Left lung (tissue), 10 donors: ENCODE results near the gene LRRC25. TPM values are rescaled to one million over a fixed set of nuclear protein-coding genes. Genes with fewer than 3 reads are reported as not detected.

Experiments
- ATAC-seq: fragments of 200-7000 bp; cut with Tn5 transposase; one replicate; pipeline ENCODE4 v1.9.1; 2020; ENCODE audit warnings: moderate library complexity
- DNase-seq, 4 donors: peaks; one replicate each; pipeline ENCODE4 v3.0.0-alpha.2; 2013 to 2020
- H3K27ac ChIP-seq, 2 donors: fragments of 200-600 bp; sonication (generic) in 1 of 2; one replicate each; pipeline versions ENCODE4 v1.5.0 to v1.8.0; 2020 to 2021
- H3K27me3 ChIP-seq, 2 donors: fragments of 200-600 bp; sonication (generic) in 1 of 2; one replicate each; pipeline versions ENCODE4 v1.5.0 to v1.8.0; 2020 to 2021
- H3K36me3 ChIP-seq, 2 donors: fragments of 200-600 bp; sonication (generic) in 1 of 2; one replicate each; pipeline versions ENCODE4 v1.5.0 to v1.8.0; 2020 to 2021
- H3K4me1 ChIP-seq, 2 donors: fragments of 200-600 bp; one replicate each; pipeline ENCODE4 v1.8.0; 2021
- H3K4me3 ChIP-seq, 2 donors: fragments of 200-600 bp; sonication (generic) in 1 of 2; one replicate each; pipeline versions ENCODE4 v1.5.0 to v1.8.0; 2020 to 2021; ENCODE audit warnings: mild to moderate bottlenecking in 1 of 2
- H3K9me3 ChIP-seq, 2 donors: fragments of 200-600 bp; sonication (generic) in 1 of 2; one replicate each; pipeline versions ENCODE4 v1.5.0 to v1.8.0; 2020 to 2021
- intact Hi-C, 2 donors: fragments of 100-400 bp; cut with DNase I; formaldehyde crosslinking; loops; one replicate each; pipeline versions ENCODE4 v1.11.2 to v1.14.2; 2022
- polyA plus RNA-seq, 6 donors: library from polyadenylated mRNA; unstranded; fragments of 120-200 nt; gene quantifications; one replicate each; pipeline ENCODE4 v1.2.1, GENCODE V29; 2013; ENCODE audit not compliant: insufficient read length in 6 of 6
- total RNA-seq, 2 donors: library from RNA; stranded (reverse); fragmentation: NEBNext Ultra II Directional; extraction: Animal tissue kit (Norgen Biotek cat#: 25700); gene quantifications; one replicate each; pipeline ENCODE4 v1.2.1, GENCODE V29; 2021
- TF ChIP-seq, protein P1 (sequence below), 2 donors: fragments of 200-600 bp; sonication (generic) in 1 of 2; IDR thresholded peaks; one replicate each; pipeline versions ENCODE4 v1.5.0 to v1.8.0; 2021; ENCODE audit warnings: antibody characterized with exemption in 2 of 2
- donor health status: DM: no; HTN: yes; CAD: no.
- donor health status: DM: no; HTN: no; CAD: no.

The LRRC25 gene
- total and polyA plus RNA-seq, 8 donors, result 1.3 to 53.7 (median 1.6) TPM

DNA sequence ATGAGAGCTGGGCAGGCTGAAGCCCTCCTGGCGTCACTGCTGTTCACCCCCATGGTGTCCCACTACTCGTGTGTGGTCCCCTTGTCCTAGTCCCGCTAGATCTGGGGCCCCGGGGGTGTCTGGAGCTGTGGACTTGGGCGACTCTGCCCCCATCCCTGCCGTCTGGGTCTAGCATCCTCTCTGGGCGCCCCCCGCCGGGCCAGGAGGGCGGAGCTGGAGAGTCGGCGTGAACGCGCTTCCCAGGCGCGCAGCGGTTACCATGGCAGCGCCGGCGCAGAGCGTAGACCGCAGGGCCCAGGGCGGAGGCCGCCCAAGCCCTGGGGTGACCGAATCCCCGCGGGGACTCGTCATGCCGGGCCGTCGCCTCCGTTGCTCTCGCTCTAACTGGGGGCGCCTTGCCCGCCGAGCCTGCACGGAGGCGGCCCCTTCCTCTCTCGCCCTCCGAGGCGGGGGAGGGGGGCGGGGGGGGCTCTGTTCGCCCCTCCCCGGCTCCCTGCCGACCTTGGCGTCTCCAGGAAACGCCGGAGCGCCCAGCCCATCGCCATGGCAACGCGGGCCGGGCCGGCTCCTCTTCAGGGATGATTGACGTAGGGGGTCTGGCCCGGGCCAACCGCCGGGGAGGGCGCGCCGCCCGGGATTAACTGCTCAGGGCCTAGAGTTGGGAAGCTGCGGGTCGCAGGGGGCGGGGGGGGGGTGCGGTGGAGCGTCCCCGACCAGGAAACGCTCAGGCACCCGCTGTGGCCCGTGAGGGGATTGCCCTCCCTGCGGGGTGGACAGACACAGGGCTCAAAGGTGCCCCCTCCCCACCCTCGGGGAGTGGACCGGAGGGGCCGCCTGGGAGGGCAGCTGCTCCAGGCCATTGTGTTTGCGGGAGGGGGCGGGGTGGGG lies 31.6 kb upstream of the LRRC25 start:
- intact Hi-C loops, result no loop called here
- TF ChIP-seq, protein P1, sequence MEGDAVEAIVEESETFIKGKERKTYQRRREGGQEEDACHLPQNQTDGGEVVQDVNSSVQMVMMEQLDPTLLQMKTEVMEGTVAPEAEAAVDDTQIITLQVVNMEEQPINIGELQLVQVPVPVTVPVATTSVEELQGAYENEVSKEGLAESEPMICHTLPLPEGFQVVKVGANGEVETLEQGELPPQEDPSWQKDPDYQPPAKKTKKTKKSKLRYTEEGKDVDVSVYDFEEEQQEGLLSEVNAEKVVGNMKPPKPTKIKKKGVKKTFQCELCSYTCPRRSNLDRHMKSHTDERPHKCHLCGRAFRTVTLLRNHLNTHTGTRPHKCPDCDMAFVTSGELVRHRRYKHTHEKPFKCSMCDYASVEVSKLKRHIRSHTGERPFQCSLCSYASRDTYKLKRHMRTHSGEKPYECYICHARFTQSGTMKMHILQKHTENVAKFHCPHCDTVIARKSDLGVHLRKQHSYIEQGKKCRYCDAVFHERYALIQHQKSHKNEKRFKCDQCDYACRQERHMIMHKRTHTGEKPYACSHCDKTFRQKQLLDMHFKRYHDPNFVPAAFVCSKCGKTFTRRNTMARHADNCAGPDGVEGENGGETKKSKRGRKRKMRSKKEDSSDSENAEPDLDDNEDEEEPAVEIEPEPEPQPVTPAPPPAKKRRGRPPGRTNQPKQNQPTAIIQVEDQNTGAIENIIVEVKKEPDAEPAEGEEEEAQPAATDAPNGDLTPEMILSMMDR (IDR thresholded peaks at IDR 0.05), result no peak
- Histone ChIP-seq H3K9me3 (no peaks in the 10 kb centered on the region), H3K4me3 (peak overlapping the region; percentile 22 to 37), H3K27me3 (peaks cover 0 to 29% of the 10 kb centered on the region in 2 donors), H3K27ac (peak overlapping the region; percentile 48 to 70), H3K4me1 (peaks cover 15 to 45% of the 10 kb centered on the region in 2 donors), H3K36me3 (peaks cover 0 to 9% of the 10 kb centered on the region in 2 donors)
- peak; percentile 74 to 93 (median 85) for DNase-seq
- peak; percentile 64 for ATAC-seq

DNA sequence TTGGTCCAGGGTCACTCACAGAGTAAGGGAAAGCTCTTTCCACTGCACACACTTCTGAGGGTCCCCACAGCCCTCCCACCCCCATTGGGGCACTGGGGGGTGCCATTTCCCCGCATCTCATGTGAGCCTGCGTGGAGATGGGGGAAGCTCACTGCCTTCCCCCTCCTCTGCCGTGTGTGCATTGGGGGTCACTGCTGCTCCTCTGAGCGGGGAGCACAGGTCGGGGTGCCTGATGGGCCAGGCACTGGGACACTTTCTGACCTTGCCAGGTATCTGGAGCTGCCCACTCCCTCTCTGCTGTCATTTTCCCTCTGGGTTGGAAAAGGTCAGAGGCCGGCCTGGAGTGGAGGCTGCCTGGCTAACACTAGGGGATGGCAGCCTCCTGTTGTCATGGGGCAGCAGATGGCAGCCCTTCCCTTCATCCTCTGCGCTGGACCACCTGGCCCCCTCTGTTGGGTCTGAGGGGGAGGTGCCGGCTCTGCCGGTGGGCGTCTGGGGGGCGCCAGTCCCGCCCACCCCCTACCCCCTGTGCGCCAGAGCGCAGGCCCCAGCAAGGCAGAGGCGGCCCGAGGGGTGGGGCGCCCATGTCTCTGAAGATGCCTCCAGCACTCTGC lies 30.9 kb upstream of the LRRC25 start:
- peaks cover 15 to 46% of the 10 kb centered on the region in 2 donors for H3K4me1 ChIP-seq
- H3K4me3 ChIP-seq, result no peak overlapping the region
- intact Hi-C loops, result no loop called here
- TF ChIP-seq, protein P1 (IDR thresholded peaks at IDR 0.05), result no peak
- no peak for ATAC-seq
- DNase-seq, result no peak
- H3K27ac ChIP-seq, result peak overlapping the region; percentile 48 to 70
- H3K9me3 ChIP-seq, result no peaks in the 10 kb centered on the region
- H3K36me3 ChIP-seq, result peaks cover 0 to 9% of the 10 kb centered on the region in 2 donors
- peaks cover 0 to 21% of the 10 kb centered on the region in 2 donors for H3K27me3 ChIP-seq

DNA sequence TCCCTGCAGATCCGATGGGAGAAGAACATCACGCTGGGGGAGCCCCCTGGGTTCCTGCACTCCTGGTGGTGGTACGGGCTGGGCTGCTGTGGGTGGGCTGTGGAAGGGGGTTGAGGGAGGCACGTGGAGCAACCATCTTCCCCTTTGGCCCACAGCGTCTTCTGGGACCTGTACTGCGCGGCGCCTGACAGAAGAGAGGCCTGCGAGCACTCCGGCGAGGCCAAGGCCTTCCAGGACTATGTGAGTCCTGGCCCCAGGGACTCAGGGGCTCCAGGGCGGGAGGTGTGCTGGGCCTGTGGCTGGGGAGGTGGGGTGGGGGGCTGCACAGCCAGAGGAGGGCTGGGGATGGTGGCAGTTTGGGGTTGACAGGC lies 30.3 kb upstream of the LRRC25 start:
- H3K4me3 ChIP-seq, result no peak overlapping the region
- H3K9me3 ChIP-seq, result no peaks in the 10 kb centered on the region
- intact Hi-C loops, result no loop called here
- H3K27me3 ChIP-seq, result peaks cover 0 to 16% of the 10 kb centered on the region in 2 donors
- ATAC-seq, result no peak
- TF ChIP-seq, protein P1 (IDR thresholded peaks at IDR 0.05), result no peak
- peaks cover 0 to 9% of the 10 kb centered on the region in 2 donors for H3K36me3 ChIP-seq
- peaks cover 10 to 45% of the 10 kb centered on the region in 2 donors for H3K4me1 ChIP-seq
- no peak overlapping the region for H3K27ac ChIP-seq
- no peak for DNase-seq

DNA sequence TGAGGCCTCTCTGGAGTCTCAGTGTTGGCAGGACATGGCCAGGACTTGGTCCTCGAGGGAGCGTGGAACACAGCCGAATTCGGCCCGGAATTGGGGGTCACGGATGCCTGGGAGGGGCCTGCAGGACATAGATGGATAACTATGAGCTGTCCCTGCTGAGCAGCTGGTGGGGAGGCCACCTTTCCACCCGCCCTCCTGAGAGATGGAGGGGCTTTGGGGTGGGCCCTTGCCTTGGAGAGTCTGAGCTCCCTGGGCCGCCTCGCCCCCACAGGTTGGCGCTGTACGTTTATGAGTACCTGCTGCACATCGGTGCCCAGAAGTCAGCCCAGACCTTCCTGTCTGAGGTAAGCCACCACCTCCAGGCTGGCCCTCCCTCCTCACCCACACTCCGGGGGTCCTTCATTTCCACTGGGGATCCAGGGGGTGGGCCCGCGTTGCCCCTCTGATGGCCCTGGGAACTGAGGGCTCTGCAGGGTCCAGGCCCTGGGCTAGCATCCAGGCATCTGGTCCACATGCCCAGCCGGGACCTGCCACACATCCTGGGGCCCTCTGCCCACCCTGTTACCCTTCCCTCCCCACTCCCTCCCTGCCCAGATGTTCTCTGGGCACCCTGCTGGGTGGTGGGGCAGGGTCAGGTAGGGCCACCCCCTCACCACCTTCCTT lies 29.8 kb upstream of the LRRC25 start:
- Histone ChIP-seq H3K9me3 (no peaks in the 10 kb centered on the region), H3K27ac (no peak overlapping the region), H3K27me3 (peaks cover 0 to 14% of the 10 kb centered on the region in 2 donors), H3K4me3 (no peak overlapping the region), H3K36me3 (peaks cover 0 to 9% of the 10 kb centered on the region in 2 donors), H3K4me1 (peaks cover 8 to 45% of the 10 kb centered on the region in 2 donors)
- intact Hi-C loops, result no loop called here
- ATAC-seq (no peak), DNase-seq (peak in 1 of 4 donors; percentile 61)
- TF ChIP-seq, protein P1 (IDR thresholded peaks at IDR 0.05), result no peak

DNA sequence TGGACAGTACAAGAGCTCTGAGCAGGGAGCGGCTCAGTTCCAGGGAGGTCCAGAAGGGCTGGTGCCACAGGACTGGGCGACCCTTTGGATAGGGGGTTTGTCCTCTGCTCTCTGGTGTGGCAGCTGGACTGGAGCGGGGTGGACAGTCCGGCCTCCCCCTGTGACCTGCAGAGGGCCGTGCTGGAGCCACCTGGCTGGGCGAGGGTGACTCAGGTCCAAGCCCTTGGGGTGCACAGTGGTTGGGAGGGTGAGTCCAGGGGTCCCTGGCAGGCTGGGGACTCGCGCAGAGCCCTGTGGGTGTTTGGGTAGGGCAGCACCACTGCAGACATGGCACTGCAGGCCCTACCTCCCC lies 29.0 kb upstream of the LRRC25 start:
- intact Hi-C loops, result no loop called here
- peak in 1 of 4 donors; percentile 67 for DNase-seq
- no peak for ATAC-seq
- Histone ChIP-seq H3K4me3 (no peak overlapping the region), H3K27me3 (peaks cover 0 to 14% of the 10 kb centered on the region in 2 donors), H3K4me1 (peaks cover 8 to 50% of the 10 kb centered on the region in 2 donors), H3K27ac (peak overlapping the region; percentile 19 to 48), H3K9me3 (no peaks in the 10 kb centered on the region), H3K36me3 (peaks cover 0 to 9% of the 10 kb centered on the region in 2 donors)
- TF ChIP-seq, protein P1 (IDR thresholded peaks at IDR 0.05), result no peak
